A549 (cell line): ENCODE results near the gene FOCAD. TPM values are rescaled to one million over a fixed set of nuclear protein-coding genes. Genes with fewer than 3 reads are reported as not detected.

Experiments
- ATAC-seq, 2 experiments: fragments of 200-7000 bp in 1 of 2; fragments of >200 bp in 1 of 2; cut with Nextera tagmentation in 1 of 2; cut with Tn5 transposase in 1 of 2; 3 replicates each; pipeline versions ENCODE4 v1.8.0 to v1.9.1; 2018 to 2020; ENCODE audit warnings: mild to moderate bottlenecking in 1 of 2, moderate library complexity in 1 of 2
- CTCF ChIA-PET: fragments of 300-600 bp; sonication (Branson Sonifier 250); formaldehyde crosslinking; extraction: SDS; loops from one replicate; lab custom pipeline; 2021; ENCODE audit warnings: antibody characterized with exemption, inconsistent platforms; lab: Yijun Ruan, JAX
- POLR2A ChIA-PET: fragments of 350-600 bp; formaldehyde crosslinking; extraction: SDS; loops from one replicate; lab custom pipeline; 2021; ENCODE audit warnings: antibody characterized with exemption, inconsistent platforms; lab: Yijun Ruan, JAX
- DNase-seq, 2 experiments: peaks; one replicate each; pipeline versions ENCODE4 v3.0.0 to v3.0.0-alpha.2; 2011 to 2016; ENCODE audit warnings: low read depth in 1 of 2, low spot score in 1 of 2
- FAIRE-seq: peaks from 2 replicates; lab custom pipeline; 2011; peaks lifted over from hg19 to GRCh38; lab: Jason Lieb, UNC
- H3K27ac ChIP-seq, 2 experiments: fragments of >200 bp; sonication (Bioruptor Twin); formaldehyde crosslinking; 3 replicates each; pipeline ENCODE4 v1.5.1; 2016 to 2017
- H3K4me1 ChIP-seq: fragments of >200 bp; sonication (Bioruptor Twin); formaldehyde crosslinking; 3 replicates; pipeline ENCODE4 v1.6.1; 2016
- H3K4me2 ChIP-seq: fragments of >200 bp; sonication (Bioruptor Twin); formaldehyde crosslinking; 3 replicates; pipeline ENCODE4 v1.6.1; 2016
- H3K4me3 ChIP-seq: fragments of >200 bp; sonication (Bioruptor Twin); formaldehyde crosslinking; 3 replicates; pipeline ENCODE4 v1.5.1; 2016
- H3K9me3 ChIP-seq: fragments of >200 bp; sonication (Bioruptor Twin); formaldehyde crosslinking; 3 replicates; pipeline ENCODE4 v1.6.1; 2016
- CBX8 ChIP-seq: fragments of 200-600 bp; sonication (generic); IDR thresholded peaks from 2 replicates; pipeline ENCODE4 v1.6.1; 2016
- CEBPB ChIP-seq, 2 experiments: fragments of >200 bp in 1 of 2; sonication (Bioruptor Twin) in 1 of 2; formaldehyde crosslinking in 1 of 2; IDR thresholded peaks; 2 replicates each; pipeline ENCODE4 v1.6.1; 2012 to 2016
- EHF ChIP-seq: fragments of 250-450 bp; sonication (Bioruptor Pico); IDR thresholded peaks from 2 replicates; pipeline ENCODE4 v1.5.0; 2020; ENCODE audit warnings: mild to moderate bottlenecking
- FOSB ChIP-seq: fragments of 250-450 bp; sonication (Bioruptor Pico); IDR thresholded peaks from 2 replicates; pipeline ENCODE4 v1.5.0; 2020; ENCODE audit warnings: mild to moderate bottlenecking, moderate library complexity
- FOXS1 ChIP-seq: fragments of 250-450 bp; sonication (Bioruptor Pico); IDR thresholded peaks from 2 replicates; pipeline ENCODE4 v1.5.0; 2020; ENCODE audit warnings: mild to moderate bottlenecking, moderate library complexity
- HDAC2 ChIP-seq: fragments of 200-600 bp; sonication (generic); IDR thresholded peaks from 2 replicates; pipeline ENCODE4 v1.6.1; 2016
- JUN ChIP-seq, 2 experiments: fragments of >200 bp; sonication (Bioruptor Twin); formaldehyde crosslinking; IDR thresholded peaks; 2 replicates in 1 of 2; 3 replicates in 1 of 2; pipeline ENCODE4 v1.6.1; 2016 to 2017
- JUNB ChIP-seq: fragments of >200 bp; sonication (Bioruptor Twin); formaldehyde crosslinking; IDR thresholded peaks from 2 replicates; pipeline ENCODE4 v1.6.1; 2016
- MYC ChIP-seq: IDR thresholded peaks from 2 replicates; pipeline ENCODE4 v1.6.1; 2012; ENCODE audit warnings: mild to moderate bottlenecking, inconsistent platforms, low read length, improper control_type of control experiment, borderline replicate concordance
- REST ChIP-seq: fragments of 200-600 bp; sonication (generic); IDR thresholded peaks from 2 replicates; pipeline ENCODE4 v1.6.1; 2016; ENCODE audit warnings: antibody characterized with exemption, mild to moderate bottlenecking, moderate library complexity
- TP53 ChIP-seq: fragments of 250-450 bp; sonication (Bioruptor Pico); IDR thresholded peaks from 2 replicates; pipeline ENCODE4 v1.5.0; 2021; ENCODE audit warnings: mild to moderate bottlenecking, moderate library complexity
- ZC3H11A ChIP-seq: fragments of 450-650 bp; IDR thresholded peaks from 2 replicates; pipeline ENCODE4 v1.6.1; 2014; ENCODE audit warnings: antibody characterized with exemption, mild to moderate bottlenecking
- WGBS: methylation state at CpG from one replicate; pipeline ENCODE4 v1.1.6; 2017; ENCODE audit errors: missing lambda C conversion rate; 5-methylcytosine and 5-hydroxymethylcytosine counted together
- polyA plus RNA-seq, 4 experiments: library from polyadenylated mRNA; depleted of rRNA in 3 of 4; stranded (reverse); fragments of >200 nt; fragmentation: RNase III in 1 of 4; extraction: RNeasy Plus Mini Kit Qiagen cat#74134 plus additional on column Dnase treatment in 1 of 4; gene quantifications; 2 replicates in 3 of 4; 3 replicates in 1 of 4; pipeline ENCODE4 v1.2.3, GENCODE V29; 2011 to 2017
- TF ChIP-seq, protein P1 (sequence below): fragments of >200 bp; sonication (Bioruptor Twin); formaldehyde crosslinking; IDR thresholded peaks from 3 replicates; pipeline ENCODE4 v1.6.1; 2016

The FOCAD gene
- polyA plus RNA-seq, 2 of the 4 experiments (the other 2 are of a cell fraction) = 22.0 to 53.8 TPM

DNA sequence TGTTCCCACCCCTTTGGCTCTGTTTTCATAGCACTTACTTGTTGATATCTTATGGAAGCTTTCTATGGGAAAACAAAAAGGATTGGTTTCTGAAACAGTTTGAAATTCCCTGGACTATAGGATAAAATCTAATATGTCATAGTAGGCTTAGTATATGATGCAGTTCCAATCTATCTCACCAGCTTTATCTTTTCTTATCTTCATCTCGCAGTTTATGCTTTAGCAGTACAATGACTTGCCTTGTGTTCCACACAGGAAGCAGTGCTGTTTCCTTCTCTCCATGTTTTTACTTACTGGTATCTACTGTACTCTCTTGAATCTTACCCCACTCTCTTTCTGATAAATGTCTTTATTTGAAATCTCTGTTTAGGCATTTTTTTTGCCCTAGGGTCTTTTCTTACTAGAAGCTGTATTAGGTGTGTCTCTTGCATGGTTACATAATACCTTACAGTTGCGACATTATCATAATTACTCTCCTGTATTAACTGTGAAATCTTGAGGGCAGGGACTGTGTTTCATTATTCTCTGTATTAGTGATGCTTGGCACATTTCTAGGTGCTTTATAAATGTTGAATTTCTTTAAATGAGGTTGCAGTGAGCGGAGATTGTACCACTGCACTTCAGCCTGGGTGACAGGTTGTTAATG, 76.3 kb downstream of the FOCAD start:
- Histone ChIP-seq H3K4me1 (no peaks in the 10 kb centered on the region), H3K4me3 (no peak overlapping the region), H3K9me3 (no peaks in the 10 kb centered on the region), H3K4me2 (no peak overlapping the region), H3K27ac (no peak overlapping the region)
- DNase-seq = no peak
- FAIRE-seq = no peak
- POLR2A ChIA-PET = no interaction called here
- peak; percentile 24 to 39; a peak in 2 of 4 replicates for TF ChIP-seq CEBPB (IDR thresholded peaks at IDR 0.05)
- TF ChIP-seq FOXS1 (CRISPR knock-in tag) = no peak
- CTCF ChIA-PET = interaction anchor here (0.5 to 1.6 kb wide), 4 partner anchors 9 to 351 kb away, joined by 3 to 4 read pairs (median 4); no protein-coding TSS in a partner anchor
- 93% methylated on average over 3 of the region's 3 CpGs for WGBS
- no peak for ATAC-seq

GRCh38 chr9:20770947-20771346, 86.9 kb downstream of the FOCAD start:
- Histone ChIP-seq H3K4me1 (no peaks in the 10 kb centered on the region), H3K4me2 (no peak overlapping the region), H3K27ac (no peak overlapping the region), H3K4me3 (no peak overlapping the region), H3K9me3 (no peaks in the 10 kb centered on the region)
- FAIRE-seq = no peak
- TF ChIP-seq ZC3H11A (no peak), HDAC2 (no peak)
- WGBS = 83% methylated on average over 1 of the region's 1 CpG
- CTCF ChIA-PET = no interaction called here
- no peak for DNase-seq
- POLR2A ChIA-PET = no interaction called here
- no peak for ATAC-seq

GRCh38 chr9:20771729-20772128, 87.7 kb downstream of the FOCAD start:
- TF ChIP-seq CBX8 = no peak
- TF ChIP-seq ZC3H11A = no peak
- TF ChIP-seq FOSB (CRISPR knock-in tag) = no peak
- TF ChIP-seq JUN (IDR thresholded peaks at IDR 0.05) = no peak
- no peak for TF ChIP-seq REST
- no peaks in the 10 kb centered on the region for H3K9me3 ChIP-seq
- no peaks in the 10 kb centered on the region for H3K4me1 ChIP-seq
- 98% methylated on average over 2 of the region's 2 CpGs for WGBS
- DNase-seq (no peak), ATAC-seq (no peak), FAIRE-seq (no peak)
- H3K27ac ChIP-seq = no peak overlapping the region
- POLR2A ChIA-PET = no interaction called here
- no peak overlapping the region for H3K4me3 ChIP-seq
- H3K4me2 ChIP-seq = no peak overlapping the region
- CTCF ChIA-PET = interaction anchor here (1.3 kb wide), 1 partner anchor 147 kb away, joined by 4 read pairs; no protein-coding TSS in a partner anchor

- no peak overlapping the region for H3K4me3 ChIP-seq
- POLR2A ChIA-PET = no interaction called here
- CTCF ChIA-PET = no interaction called here
- DNase-seq (no peak), FAIRE-seq (no peak), ATAC-seq (no peak)
- 82% methylated on average over 2 of the region's 2 CpGs for WGBS
- no peak overlapping the region for H3K27ac ChIP-seq
- no peak overlapping the region for H3K4me2 ChIP-seq
- H3K9me3 ChIP-seq = no peaks in the 10 kb centered on the region
- no peaks in the 10 kb centered on the region for H3K4me1 ChIP-seq
- no peak for TF ChIP-seq EHF (CRISPR knock-in tag)
- no peak for TF ChIP-seq TP53 (CRISPR knock-in tag)
- no peak for TF ChIP-seq JUNB
- no peak for TF ChIP-seq MYC
- TF ChIP-seq, protein P1, sequence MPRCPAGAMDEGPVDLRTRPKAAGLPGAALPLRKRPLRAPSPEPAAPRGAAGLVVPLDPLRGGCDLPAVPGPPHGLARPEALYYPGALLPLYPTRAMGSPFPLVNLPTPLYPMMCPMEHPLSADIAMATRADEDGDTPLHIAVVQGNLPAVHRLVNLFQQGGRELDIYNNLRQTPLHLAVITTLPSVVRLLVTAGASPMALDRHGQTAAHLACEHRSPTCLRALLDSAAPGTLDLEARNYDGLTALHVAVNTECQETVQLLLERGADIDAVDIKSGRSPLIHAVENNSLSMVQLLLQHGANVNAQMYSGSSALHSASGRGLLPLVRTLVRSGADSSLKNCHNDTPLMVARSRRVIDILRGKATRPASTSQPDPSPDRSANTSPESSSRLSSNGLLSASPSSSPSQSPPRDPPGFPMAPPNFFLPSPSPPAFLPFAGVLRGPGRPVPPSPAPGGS = no peak
Observed at GRCh38 chr9:20775683-20776082, 91.6 kb downstream of the FOCAD start.
